GM12878 (cell line): Measurements from ENCODE around the gene EVA1A.

Experiments used
- CBFB ChIP-seq: IDR thresholded peaks from 2 replicates; pipeline ENCODE4 v1.6.1; 2016; ENCODE audit warnings: antibody characterized with exemption, low read depth
- CBX3 ChIP-seq: fragments of 200-600 bp; sonication (generic); IDR thresholded peaks from 2 replicates; pipeline ENCODE4 v1.6.1; 2016; ENCODE audit warnings: low read depth, borderline replicate concordance
- CREB1 ChIP-seq: IDR thresholded peaks from 2 replicates; pipeline ENCODE4 v1.6.1; 2012; ENCODE audit warnings: low read depth, mild to moderate bottlenecking, inconsistent platforms
- POLR2A ChIP-seq: IDR thresholded peaks from 2 replicates; pipeline ENCODE4 v1.6.1; 2011; ENCODE audit warnings: low read depth, mild to moderate bottlenecking, low read length
- REST ChIP-seq: IDR thresholded peaks from 2 replicates; pipeline ENCODE4 v1.6.1; 2012; ENCODE audit warnings: mild to moderate bottlenecking, low read depth, low read length
- TAF1 ChIP-seq: IDR thresholded peaks from 2 replicates; pipeline ENCODE4 v1.6.1; 2011; ENCODE audit warnings: mild to moderate bottlenecking, low read depth, low read length, borderline replicate concordance
- USF2 ChIP-seq: IDR thresholded peaks from 2 replicates; pipeline ENCODE4 v1.6.1; 2011; ENCODE audit warnings: low read depth, low read length, improper control_type of control experiment, borderline replicate concordance
- YY1 ChIP-seq: IDR thresholded peaks from 2 replicates; pipeline ENCODE4 v1.6.1; 2011; ENCODE audit warnings: low read depth, mild to moderate bottlenecking, low read length
- ZNF274 ChIP-seq: IDR thresholded peaks from one replicate; pipeline ENCODE4 v1.8.0; 2011; ENCODE audit not compliant: insufficient read length, insufficient read depth
- ZNF384 ChIP-seq: IDR thresholded peaks from 2 replicates; pipeline ENCODE4 v1.6.1; 2012; ENCODE audit warnings: low read depth, mild to moderate bottlenecking, low read length, improper control_type of control experiment, borderline replicate concordance
- TF ChIP-seq, protein P1 (sequence below), 3 experiments: IDR thresholded peaks in 2 of 3; conservative IDR thresholded peaks in 1 of 3; 2 replicates each; pipeline ENCODE4 v1.5.1; 2011; ENCODE audit warnings: low read depth in 3 of 3, low read length in 3 of 3, mild to moderate bottlenecking in 3 of 3, control low read depth in 2 of 3, moderate library complexity in 2 of 3, inconsistent platforms in 1 of 3, mixed read lengths in 1 of 3; ENCODE audit not compliant: control insufficient read depth in 2 of 3, insufficient read depth in 1 of 3; ENCODE audit errors: extremely low read depth in 1 of 3

DNA sequence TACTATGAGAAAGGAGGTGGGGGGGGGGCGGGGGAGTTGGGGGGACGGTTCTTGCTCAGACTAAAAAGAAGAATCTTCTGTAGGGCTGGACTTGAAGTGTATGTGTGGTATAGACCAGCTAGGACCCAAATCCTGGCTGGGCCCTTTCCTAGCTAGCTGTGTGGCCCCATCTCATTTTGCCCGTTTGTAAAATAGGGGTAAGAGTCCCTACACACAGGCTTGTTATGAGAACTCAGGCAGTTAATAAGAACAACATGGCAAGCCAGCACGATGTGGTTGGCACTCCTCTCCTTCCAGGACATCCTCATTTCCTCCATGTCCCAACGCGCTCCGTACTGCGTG is 1.1 kb downstream of the EVA1A start:
- no peak for TF ChIP-seq ZNF274
- TF ChIP-seq CREB1, result no peak
- TF ChIP-seq CBX3, result no peak
- TF ChIP-seq ZNF384, result no peak
- TF ChIP-seq, protein P1, sequence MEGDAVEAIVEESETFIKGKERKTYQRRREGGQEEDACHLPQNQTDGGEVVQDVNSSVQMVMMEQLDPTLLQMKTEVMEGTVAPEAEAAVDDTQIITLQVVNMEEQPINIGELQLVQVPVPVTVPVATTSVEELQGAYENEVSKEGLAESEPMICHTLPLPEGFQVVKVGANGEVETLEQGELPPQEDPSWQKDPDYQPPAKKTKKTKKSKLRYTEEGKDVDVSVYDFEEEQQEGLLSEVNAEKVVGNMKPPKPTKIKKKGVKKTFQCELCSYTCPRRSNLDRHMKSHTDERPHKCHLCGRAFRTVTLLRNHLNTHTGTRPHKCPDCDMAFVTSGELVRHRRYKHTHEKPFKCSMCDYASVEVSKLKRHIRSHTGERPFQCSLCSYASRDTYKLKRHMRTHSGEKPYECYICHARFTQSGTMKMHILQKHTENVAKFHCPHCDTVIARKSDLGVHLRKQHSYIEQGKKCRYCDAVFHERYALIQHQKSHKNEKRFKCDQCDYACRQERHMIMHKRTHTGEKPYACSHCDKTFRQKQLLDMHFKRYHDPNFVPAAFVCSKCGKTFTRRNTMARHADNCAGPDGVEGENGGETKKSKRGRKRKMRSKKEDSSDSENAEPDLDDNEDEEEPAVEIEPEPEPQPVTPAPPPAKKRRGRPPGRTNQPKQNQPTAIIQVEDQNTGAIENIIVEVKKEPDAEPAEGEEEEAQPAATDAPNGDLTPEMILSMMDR (IDR thresholded peaks at IDR 0.05 in 2 of 3, conservative IDR thresholded peaks at IDR 0.05 in 1 of 3; ENCODE audit: control insufficient read depth in 2 of 3, extremely low read depth in 1 of 3, insufficient read depth in 1 of 3, low read depth in 3 of 3, low read length in 3 of 3), result no peak
- TF ChIP-seq YY1, result no peak
- TF ChIP-seq CBFB, result no peak
- no peak for TF ChIP-seq REST
- TF ChIP-seq TAF1, result no peak
- no peak for TF ChIP-seq USF2
- TF ChIP-seq POLR2A, result no peak
